ENCODE data around the gene MOK.

DNA sequence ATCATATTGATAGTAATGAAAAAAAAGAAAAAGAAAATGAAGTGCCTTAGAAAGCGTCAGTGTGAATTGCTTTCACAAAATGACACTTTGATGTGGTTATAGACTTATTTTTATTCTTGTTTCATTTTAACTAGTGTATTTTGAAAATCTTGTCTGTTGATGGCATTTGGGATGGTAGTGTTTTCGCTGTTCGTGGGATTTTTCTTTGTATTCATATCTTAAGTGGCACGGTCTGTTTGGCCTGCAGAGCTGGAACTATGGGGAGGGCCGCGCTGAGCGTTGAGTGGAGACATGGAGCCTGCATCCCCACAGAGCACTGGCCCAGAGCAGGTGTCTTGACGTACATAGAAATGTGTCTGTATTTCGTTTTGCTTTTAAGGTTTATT is 103.6 kb downstream of the MOK start:
- TF ChIP-seq, protein P1, sequence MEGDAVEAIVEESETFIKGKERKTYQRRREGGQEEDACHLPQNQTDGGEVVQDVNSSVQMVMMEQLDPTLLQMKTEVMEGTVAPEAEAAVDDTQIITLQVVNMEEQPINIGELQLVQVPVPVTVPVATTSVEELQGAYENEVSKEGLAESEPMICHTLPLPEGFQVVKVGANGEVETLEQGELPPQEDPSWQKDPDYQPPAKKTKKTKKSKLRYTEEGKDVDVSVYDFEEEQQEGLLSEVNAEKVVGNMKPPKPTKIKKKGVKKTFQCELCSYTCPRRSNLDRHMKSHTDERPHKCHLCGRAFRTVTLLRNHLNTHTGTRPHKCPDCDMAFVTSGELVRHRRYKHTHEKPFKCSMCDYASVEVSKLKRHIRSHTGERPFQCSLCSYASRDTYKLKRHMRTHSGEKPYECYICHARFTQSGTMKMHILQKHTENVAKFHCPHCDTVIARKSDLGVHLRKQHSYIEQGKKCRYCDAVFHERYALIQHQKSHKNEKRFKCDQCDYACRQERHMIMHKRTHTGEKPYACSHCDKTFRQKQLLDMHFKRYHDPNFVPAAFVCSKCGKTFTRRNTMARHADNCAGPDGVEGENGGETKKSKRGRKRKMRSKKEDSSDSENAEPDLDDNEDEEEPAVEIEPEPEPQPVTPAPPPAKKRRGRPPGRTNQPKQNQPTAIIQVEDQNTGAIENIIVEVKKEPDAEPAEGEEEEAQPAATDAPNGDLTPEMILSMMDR (IDR thresholded peaks at IDR 0.05 in 4 of 5, conservative IDR thresholded peaks at IDR 0.05 in 1 of 5), result no peak
- TF ChIP-seq POLR2A (IDR thresholded peaks at IDR 0.05), result no peak
